HG03575 (cell line): ENCODE results near the gene ALX4.

Experiments used
- ATAC-seq: cut with Tn5 transposase; IDR thresholded peaks from one replicate; pipeline ENCODE4 v1.9.1; 2021; ENCODE audit not compliant: unreplicated experiment, insufficient number of reproducible peaks, low FRiP score; ENCODE audit errors: extremely low read depth

Gene ALX4

DNA sequence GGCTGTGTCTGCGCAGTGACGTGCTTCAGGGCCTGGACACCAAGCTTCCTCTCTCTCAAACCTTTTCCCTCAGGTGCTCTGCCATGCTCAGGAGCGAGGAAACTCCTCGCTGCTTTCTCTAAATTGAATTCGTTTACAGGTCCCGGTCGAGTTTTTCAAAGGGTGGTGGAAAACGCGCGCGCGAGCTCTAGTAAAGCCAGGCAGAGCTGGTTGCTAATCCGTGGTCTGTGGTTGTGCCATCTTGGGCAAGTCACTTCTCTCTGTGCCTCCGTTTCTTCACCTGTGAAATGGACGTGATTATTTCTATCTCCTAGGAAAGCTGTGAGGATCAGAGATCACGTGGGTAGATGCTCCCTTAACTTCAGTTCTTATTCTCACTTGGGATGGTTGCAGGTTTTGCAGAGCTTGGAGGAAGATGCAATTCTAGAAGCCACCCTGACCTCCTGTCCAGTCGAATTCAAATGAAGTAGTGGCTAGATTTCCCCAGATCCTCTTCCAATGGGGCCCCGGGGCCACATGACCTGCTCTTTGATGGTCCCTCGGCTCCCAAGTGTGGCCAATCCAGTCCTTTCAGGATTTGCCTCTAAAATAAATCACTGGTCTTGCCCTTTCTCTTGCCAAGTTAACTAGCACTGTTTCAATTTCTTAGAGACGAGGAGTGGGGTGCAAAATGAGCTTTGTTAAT is 10.5 kb upstream of the ALX4 start:
- no peak for ATAC-seq

DNA sequence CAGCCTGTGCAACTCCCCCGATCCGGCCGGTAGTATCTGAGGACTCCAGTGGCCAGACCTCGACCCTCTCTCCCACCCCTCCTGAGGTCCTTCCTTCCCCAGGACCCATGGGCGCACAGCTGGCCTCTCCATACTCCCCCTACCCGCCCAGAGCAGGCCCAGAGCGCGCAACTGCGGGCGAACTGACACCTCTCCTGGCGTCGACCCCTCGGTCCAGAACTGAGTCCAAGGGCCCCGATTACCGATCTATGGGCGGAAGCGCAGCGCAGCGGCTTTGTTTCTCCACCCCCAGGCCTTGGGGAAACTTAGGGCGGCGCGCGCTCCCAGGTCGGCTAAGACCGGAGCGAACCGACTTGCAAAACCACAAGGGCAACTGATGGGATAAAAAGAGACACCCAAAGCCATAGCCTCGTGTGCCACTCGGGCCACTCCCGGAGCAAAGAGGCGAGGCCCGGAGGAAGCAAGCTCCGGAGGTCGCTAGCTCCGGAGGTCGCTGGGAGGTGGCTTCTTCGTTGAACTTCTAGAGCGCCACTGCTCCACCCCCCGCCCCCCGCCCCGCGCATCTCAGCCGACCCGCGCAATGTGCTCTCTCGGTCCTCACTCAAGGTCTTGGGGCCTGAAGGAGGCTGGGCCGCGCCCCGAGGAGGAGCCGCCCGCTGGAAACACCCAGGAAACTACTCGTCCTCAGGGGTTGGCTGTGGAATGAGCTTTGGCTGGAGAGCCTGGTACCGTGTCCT is 9.8 kb upstream of the ALX4 start:
- no peak for ATAC-seq

DNA sequence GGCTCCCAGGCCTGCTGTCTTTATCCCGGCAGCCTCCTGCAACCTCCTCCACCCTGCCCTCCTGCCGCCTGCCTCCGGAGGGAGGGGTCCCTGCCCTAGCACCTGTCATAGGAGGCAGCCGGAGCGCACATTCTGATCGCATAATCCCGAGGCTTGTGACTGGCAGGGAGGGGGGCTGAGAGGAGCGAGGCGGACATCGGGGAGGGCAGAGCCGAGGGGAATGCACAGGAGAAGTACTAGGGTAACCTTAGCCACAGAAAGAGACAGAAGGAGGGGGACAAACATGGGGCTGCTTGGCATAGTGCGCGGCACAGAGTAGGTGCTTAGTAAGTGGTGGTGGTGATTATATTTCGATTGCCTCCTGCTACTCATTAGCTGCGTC is 9.2 kb upstream of the ALX4 start:
- no peak for ATAC-seq

DNA sequence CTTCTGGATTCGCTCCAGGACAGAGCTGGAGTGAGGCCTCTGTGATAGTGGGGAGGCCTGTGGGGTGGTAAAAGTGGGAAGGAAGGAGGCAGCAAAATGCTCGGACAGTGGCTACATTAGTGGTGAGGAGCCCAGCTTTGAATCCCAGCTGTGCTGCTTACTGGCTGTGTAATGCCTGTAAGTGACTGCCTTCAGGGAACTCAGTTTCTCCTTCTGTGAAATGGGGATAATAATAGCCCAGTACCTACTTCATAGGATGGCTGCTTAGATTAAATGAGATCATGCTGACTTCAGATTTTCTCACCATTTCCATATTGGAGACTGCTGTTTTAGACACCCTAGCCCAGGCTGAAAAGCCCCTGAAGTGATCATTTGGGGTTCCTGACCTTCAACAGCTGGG is 8.4 kb upstream of the ALX4 start:
- ATAC-seq, result no peak

DNA sequence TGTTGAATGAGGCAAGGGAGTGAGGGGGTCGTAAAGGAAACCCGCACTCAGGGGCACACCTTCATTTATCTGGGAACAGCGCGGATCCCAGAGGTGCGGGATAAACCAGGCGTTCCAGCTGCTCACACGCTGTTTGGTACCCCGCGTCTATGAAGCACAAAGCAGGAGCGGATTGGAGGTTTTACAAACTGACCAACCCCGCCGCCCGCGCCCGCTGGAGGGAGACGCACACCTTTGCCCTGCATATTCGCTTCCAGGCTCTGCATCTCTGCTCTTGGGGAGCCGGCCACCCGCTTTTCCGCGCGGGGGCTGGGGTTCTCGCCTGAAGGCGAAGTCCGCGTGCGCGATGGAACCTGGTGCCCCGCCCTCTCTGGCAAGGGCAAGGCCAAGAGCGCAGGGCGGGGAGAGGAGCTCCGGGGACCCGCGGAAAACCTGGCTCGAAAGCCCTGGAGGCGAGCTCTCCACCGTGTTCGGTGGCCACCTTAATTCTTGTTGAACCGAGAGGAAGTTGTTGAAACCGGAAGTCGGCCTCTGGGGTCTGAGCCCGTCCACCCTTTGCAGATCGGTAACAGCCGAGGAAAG is 6.8 kb upstream of the ALX4 start:
- ATAC-seq, result no peak

DNA sequence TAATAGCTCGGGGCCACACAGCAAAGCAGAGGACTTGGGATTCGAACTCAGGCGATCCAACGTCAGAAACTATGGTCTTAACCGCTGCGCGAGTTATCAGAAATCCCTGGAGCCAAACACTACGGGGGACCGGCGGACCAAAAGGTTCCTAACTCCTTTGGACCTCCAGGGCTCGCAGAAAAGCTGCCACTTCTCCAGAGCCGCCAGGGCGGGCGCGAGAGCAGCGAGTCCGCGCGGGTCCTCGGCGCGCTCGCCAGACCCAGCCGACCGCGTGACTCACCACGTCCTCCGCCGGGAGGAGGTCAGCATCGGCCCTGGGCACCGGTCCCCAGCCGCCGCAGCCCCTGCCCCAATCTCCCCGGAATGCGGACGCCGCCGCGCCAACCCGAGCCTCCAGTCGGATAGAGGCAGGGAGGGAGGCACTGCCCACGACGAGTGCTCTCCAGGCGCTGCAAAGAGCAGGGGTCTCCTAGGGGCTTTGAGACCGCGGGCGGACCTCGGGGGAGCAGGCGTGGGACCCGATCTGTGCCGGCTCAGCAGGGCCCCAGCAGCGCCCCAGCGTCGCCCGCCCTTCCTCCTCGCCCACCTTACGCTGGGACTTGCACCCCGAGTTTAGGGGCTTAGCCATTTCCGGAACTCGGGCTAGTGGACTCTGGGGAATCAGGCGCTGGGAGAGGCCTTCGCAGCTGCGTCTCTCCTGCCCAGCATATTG is 6.2 kb upstream of the ALX4 start:
- no peak for ATAC-seq

DNA sequence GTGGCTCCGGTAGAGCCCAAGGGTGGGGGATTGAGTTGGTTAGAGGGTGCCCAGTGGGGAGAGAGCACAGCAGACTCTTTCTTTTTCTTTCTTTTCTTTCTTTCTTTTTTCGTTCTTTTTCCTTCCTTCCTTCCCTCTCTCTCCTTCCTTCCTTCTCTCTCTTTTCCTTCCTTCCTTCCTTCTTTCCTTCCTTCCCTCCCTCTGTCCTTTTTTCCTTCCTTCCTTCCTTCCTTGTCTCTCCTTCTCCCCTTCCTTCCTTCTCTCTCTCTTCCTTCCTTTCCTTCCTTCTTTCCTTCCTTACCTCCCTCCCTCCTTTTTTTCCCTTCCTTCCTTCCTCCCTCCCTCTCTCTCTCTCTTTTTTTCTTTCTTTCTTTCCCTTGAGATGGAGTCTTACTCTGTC is 4.8 kb upstream of the ALX4 start:
- ATAC-seq, result no peak

DNA sequence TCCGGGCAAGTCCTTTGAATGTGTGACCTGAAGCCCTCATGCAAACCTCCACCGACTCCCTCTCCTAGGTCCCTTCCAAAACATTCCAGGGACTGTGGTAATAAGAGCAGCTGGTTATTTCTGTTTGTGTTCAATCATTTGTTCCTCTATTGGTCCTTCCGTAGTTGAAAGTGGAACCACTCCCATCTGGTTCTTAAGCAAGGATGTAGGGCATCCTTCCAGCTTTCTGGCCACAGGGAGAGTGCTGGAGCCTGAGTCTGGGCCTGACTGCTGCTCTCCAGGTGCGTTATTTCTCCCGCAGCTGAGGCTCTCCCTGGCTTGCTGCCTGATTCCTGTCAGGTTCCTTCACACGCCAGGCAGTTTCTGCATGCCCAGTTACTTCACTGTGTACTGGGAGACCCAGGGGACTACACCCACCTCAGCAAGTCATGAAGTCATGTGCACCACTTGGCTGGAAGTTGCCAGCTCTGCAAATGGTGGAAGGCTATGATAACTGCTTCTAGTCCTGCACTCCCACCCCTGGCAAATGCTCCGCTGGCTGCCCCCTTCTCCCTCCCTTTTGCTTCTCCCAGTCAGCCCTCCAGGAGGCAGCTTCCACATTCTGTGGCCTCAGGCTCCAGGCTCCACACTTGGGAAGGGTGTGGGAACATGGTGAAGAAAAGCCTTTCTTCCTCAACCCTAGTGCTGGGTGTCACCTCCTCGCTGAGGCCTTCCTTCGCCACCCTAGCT is 4.0 kb upstream of the ALX4 start:
- ATAC-seq, result no peak

DNA sequence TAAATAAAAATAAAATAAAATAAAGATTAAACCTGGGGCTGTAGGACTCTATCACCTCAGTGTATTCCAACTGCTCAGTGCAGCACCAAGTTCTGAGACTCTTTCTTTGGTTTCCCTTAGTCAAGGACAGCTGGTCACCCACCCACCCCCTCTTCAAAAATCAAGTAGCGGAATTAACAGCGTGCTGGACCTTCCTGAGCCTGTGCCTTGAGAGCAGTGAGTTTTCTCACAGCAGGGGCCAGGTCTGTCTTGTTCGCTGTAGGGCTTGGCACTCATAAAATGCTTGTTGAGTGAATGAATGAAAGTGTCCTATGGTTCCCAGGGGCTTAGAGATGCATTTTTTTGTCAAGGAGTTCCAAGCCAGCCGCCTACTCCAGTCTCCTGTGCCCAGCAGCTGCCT is 2.9 kb upstream of the ALX4 start:
- no peak for ATAC-seq

DNA sequence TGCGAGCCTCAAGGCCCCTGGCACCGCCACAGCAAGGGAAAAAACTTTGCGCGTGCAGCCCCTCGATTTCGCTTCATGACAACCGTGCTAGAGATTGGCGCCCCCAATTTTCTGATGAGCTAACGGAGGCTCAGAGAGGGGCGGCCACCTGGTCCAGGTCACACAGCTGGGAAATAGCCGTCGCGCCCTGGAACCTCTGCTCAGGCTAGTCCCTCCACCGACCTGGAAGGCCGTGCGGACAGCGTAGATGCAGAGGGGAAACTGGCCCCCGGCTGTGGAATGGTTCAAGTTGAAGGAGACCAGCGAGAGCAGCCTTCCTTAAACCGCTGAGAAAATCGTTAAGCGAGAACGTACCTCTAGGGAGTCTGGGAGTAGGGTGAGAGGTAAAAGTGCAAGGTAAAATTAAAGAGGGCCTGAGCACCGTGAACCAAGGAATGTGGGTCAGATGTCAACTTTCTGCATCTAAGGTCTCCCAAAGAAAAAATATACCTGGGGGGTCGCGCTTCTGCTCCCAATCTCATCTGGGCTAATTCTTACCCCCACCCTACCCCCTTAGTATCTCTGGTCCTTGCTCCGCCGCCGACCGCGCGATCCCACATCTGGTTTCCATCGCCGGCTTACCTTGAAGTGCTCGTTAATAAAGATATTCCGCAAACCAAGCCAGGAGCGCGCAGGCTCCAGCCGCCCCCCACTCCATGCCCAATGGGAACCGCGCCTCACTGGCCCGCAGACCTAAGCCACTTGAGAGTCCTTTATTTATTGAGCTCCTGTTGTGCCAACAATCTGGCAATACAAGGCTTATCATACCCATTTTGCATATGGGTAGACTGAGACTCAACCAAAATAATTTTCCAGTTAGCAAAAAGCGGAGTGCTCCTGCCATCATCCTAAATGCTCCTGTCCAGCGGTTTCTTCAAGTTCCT is 1.7 kb upstream of the ALX4 start:
- ATAC-seq, result no peak

DNA sequence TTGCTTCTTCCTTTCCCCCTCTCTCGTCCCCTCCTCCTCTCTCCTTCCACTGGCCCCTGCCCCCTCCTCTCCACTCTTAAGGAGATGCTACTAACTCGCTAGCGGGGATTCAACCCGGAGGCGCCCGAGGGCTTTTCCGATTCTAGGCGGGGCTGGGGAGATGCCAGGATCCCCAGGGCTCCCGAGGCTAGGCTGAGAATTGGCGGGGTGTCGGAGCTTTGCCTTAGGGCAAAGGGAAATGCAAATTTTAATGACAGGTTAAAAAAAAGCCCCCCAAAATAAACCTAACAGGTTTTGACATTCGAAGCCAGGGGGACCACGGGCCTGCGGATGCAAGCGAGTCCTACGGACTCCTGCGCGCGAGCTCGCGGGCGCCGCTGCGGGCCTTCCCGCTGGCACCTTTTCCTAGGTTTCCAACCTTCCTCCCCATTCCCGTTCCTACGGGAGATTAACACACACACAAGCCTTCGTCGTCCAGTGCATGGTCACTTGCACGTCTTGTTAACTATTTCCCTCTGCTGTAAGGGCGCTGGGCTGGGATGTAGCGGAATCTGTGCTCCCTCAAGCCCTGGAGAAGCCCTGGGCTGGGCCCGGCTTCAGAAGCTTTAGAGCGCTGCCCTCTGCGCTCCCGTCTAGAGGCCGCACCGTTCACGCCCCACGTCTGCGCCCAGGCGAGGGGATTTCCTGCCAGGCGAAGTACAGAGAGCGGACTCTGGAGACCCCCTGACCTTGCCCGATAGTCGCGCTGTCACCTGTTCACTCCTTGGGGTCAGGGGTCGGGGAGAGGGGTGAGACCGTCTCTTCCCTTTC is 729 bp upstream of the ALX4 start:
- no peak for ATAC-seq

DNA sequence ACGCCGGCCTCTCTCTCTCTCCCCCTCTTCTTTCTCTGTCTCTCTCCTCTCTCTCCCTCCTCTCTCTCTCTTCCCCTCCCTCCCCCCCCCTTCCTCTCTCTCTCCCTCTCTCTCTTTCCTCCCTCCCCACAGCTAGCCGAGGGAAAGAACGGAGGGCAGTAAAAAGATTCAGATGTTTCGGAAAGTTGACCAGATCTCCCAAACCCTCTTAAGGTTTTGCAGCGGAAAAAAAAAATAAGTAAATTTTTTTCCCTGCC is 195 bp upstream of the ALX4 start:
- no peak for ATAC-seq

DNA sequence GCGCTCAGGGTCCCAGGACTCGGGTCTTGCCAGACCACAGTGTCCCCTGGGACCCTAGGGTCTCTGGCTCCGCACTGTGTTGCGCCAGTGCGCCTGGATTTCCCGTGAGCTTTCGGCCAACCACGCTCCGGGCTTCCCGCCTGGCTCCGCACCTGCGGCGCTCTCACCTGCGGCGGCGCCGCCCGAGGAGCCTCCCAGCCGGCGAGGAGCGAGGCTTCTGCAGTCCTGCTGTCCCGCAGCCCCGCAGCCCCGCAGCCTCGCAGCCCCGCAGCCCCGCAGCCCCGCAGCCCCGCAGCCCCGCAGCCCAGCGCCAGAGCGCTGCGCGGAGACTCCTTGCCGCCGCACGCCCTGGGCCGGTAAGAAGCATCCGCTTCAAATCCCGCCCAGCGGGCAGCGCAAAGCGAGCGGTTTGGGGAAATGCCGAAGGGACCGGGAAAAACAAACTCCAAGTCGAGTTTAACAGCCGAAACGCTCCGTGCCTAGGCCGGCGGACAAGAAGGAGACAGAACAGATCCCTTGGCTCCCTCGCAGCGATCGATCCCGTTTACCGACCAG is 939 bp downstream of the ALX4 start:
- ATAC-seq, result no peak

DNA sequence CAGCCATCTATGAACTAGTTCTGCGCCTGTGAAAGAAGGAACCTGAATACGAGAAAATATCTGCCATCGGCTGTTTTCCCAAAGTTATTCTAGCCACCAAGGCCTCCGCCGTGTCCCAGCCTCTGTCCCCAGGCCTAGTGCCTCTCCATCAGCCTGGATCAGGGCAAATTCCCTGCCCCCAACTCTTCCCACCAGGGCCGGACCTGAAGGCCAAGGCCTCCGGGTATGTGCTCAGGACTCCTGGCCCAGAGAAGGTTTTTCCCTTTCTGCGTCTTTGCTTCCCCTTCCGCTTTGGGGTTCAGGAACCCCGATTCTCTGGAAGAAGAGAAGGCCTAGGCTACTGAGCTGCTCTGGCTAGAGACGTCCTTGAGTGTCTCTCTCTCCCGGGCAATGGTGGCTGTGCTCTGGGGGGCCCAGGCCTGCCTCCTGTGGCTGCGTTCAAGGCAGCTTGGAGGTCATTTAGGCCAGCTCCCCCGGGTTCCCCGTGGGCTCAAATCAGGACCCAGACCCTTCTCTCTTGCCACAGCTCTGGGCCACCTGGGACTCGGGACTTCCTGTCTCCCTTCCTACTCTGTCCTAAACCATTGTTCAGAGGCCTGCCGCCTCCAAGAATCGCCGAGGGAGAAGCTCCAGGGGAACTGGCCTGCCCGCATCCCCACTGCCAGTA is 1.6 kb downstream of the ALX4 start:
- no peak for ATAC-seq

DNA sequence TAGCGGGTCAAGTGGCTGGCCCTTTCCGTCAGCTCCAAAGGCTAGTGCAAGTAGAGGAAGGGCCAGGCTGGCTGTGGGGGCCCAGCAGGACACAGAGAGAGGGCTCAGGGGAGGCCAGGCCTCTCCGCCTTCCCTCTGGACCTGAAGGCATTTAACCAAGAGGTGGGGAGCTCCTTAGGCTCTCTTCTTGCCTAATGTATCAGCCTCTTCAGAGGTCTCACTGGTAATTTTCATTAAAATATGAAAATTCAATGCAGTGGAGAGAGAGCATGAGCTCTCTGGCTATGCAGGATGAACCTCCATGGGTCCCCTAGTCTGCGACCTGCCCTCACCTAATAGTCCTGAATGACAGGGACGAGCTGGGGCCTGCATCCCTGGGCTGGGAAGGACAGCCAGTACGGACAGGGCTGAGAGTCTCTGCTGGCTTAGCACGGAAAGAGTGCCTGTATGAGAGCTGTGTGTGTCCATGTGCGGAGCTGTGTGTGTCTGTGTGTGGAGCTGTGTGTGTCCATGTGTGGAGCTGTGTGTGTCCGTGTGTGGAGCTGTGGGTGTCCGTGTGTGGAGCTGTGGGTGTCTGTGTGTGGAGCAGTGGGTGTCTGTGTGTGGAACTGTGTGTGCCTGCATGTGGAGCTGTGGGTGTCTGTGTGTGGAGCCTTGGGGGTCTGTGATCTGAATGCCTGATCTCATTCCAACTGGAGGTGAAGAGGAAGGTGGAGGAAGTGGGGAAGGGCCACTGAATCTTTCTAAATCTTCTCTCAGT is 2.4 kb downstream of the ALX4 start:
- ATAC-seq, result no peak

DNA sequence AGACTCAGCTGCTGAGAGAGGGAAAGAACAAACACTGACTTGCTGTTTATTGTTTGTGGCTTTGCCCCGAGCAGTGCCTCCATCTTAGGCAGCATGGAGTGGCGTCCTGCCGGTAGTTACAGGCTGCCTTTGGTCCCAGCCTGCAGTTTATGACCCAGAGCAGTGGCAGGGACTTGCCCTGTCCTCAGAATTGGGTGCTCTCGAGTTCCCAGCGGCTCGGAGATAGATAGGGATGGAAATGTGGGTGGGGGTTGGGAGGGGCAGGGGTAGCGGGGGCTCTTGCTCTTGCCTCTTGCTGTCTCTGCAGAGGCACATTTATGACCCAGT is 3.1 kb downstream of the ALX4 start:
- no peak for ATAC-seq
